Kidney (tissue), 14 donors: ENCODE results near the gene MACROD1. TPM values are rescaled to one million over a fixed set of nuclear protein-coding genes. Genes with fewer than 3 reads are reported as not detected.

Experiments used
- DNase-seq, 5 donors: peaks; one replicate each; pipeline ENCODE4 v3.0.0-alpha.2; 2013 to 2020
- FAIRE-seq: peaks from 2 replicates; lab custom pipeline; 2012; peaks lifted over from hg19 to GRCh38; lab: Jason Lieb, UNC
- H3K27ac ChIP-seq, 2 donors: one replicate each; pipeline ENCODE4 v1.7.0; 2013; ENCODE audit warnings: low read depth in 2 of 2, low read length in 2 of 2, inconsistent platforms in 1 of 2
- H3K27me3 ChIP-seq: one replicate; pipeline ENCODE4 v1.7.1; 2013; ENCODE audit warnings: low read length, inconsistent platforms; ENCODE audit not compliant: control insufficient read depth, insufficient read depth
- H3K36me3 ChIP-seq, 3 donors: one replicate each; pipeline versions ENCODE4 v1.7.0 to v1.7.1; 2013; ENCODE audit warnings: low read length in 3 of 3, control low read depth in 1 of 3, inconsistent platforms in 1 of 3; ENCODE audit not compliant: insufficient read depth in 3 of 3, control insufficient read depth in 2 of 3
- H3K4me1 ChIP-seq, 3 donors: one replicate each; pipeline versions ENCODE4 v1.7.0 to v1.7.1; 2013; ENCODE audit warnings: low read length in 3 of 3, inconsistent platforms in 1 of 3, low read depth in 1 of 3; ENCODE audit not compliant: control insufficient read depth in 2 of 3, insufficient read depth in 2 of 3
- H3K4me3 ChIP-seq, 3 donors: one replicate each; pipeline versions ENCODE4 v1.7.0 to v1.8.1; 2013; ENCODE audit warnings: low read length in 3 of 3, control low read depth in 1 of 3, inconsistent platforms in 1 of 3
- H3K9ac ChIP-seq, 3 donors: one replicate each; pipeline versions ENCODE4 v1.7.0 to v1.7.1; 2013; ENCODE audit warnings: low read length in 3 of 3, control low read depth in 1 of 3, inconsistent platforms in 1 of 3
- H3K9me3 ChIP-seq, 3 donors: one replicate each; pipeline versions ENCODE4 v1.7.0 to v1.7.1; 2013; ENCODE audit warnings: low read length in 3 of 3, control low read depth in 1 of 3, inconsistent platforms in 1 of 3; ENCODE audit not compliant: control insufficient read depth in 2 of 3, insufficient read depth in 1 of 3
- intact Hi-C: fragments of 100-400 bp; cut with DNase I; formaldehyde crosslinking; loops from one replicate; pipeline ENCODE4 v1.11.1; 2022
- polyA plus RNA-seq: library from polyadenylated mRNA; stranded (reverse); fragments of 350-450 nt; fragmentation: Illumina TruSeq; extraction: RNeasy Lipid Tissue Mini Kit (QIAGEN cat#74804); gene quantifications from one replicate; pipeline ENCODE4 v1.2.3, GENCODE V29; 2014; ENCODE audit warnings: low read depth, low replicate concordance; ENCODE audit not compliant: insufficient read depth
- total RNA-seq: library from RNA; stranded (reverse); fragmentation: NEBNext Ultra II Directional; extraction: Animal tissue kit (Norgen Biotek cat#: 25700); gene quantifications from one replicate; pipeline ENCODE4 v1.2.1, GENCODE V29; 2021
- TF ChIP-seq, protein P1 (sequence below): IDR thresholded peaks from 3 replicates; pipeline ENCODE4 v1.5.1; 2012; ENCODE audit warnings: mild to moderate bottlenecking, moderate library complexity, borderline replicate concordance; ENCODE audit not compliant: insufficient read depth; ENCODE audit errors: extremely low read depth
- donor health status: control.
- donor health status: control.
- donor health status: control.
- donor health status: control.
- donor health status: control.
- donor health status: DM: yes; HTN: yes; CAD: no.
- donor health status: Normal renal cell carcinoma (clear cell type).

Gene MACROD1
- total and polyA plus RNA-seq, 2 donors from 2014 or later = 27.8 to 176 TPM

DNA sequence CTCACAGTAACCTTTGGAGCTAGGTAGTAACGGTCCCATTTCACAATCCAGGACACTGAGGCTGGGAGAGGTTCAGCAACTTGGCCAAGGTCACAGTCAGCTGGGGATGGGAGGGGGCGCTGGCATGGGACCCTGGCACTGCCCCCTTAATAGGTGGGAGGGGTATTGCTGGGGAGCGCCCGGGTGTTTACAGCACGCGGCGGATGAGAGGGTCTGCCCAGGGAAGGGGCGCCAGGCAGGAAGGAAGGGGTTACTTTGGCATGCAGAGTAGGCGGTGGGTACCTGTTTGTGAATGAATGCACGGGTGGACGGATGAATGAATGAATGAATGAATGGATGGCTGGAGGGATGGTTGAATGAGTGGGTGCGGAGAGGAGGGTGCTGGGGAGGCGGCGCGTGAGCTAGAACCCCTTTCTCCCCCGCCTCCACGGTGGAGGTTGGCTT, 130.8 kb downstream of the MACROD1 start:
- no peak overlapping the region for H3K27ac ChIP-seq
- H3K9me3 ChIP-seq = no peaks in the 10 kb centered on the region
- FAIRE-seq (no peak), DNase-seq (no peak)
- H3K9ac ChIP-seq = no peak overlapping the region
- intact Hi-C loops = no loop called here
- TF ChIP-seq, protein P1, sequence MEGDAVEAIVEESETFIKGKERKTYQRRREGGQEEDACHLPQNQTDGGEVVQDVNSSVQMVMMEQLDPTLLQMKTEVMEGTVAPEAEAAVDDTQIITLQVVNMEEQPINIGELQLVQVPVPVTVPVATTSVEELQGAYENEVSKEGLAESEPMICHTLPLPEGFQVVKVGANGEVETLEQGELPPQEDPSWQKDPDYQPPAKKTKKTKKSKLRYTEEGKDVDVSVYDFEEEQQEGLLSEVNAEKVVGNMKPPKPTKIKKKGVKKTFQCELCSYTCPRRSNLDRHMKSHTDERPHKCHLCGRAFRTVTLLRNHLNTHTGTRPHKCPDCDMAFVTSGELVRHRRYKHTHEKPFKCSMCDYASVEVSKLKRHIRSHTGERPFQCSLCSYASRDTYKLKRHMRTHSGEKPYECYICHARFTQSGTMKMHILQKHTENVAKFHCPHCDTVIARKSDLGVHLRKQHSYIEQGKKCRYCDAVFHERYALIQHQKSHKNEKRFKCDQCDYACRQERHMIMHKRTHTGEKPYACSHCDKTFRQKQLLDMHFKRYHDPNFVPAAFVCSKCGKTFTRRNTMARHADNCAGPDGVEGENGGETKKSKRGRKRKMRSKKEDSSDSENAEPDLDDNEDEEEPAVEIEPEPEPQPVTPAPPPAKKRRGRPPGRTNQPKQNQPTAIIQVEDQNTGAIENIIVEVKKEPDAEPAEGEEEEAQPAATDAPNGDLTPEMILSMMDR = no peak
- H3K27me3 ChIP-seq = no peaks in the 10 kb centered on the region
- peaks cover 0 to 12% (median 0%) of the 10 kb centered on the region in 3 donors for H3K4me1 ChIP-seq
- peak overlapping the region in 1 of 3 donors; percentile 16 for H3K4me3 ChIP-seq
- no peaks in the 10 kb centered on the region for H3K36me3 ChIP-seq

DNA sequence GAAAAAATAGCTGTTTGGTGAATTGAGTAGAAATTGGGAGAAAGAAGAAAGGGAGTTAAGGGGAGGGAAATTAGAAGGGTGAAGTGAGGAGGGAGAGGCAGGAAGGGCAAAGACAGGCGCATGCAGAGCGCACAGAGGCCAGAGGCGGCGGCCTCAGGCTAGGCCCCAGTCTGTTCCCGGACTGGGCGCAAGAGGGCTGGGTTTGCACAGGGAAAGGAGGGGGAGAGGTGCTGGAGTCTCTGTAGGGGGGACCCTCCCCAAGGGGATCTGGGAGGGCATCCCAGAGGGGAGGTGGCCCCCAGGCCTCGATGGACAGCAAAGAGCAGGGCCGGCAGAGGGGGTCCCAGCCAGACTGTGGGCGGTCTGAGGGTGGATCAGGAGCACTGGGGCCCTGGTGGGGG, 131.5 kb downstream of the MACROD1 start:
- no peak for DNase-seq
- no peak overlapping the region for H3K9ac ChIP-seq
- H3K4me3 ChIP-seq = no peak overlapping the region
- TF ChIP-seq, protein P1 = no peak
- peaks cover 0 to 12% (median 0%) of the 10 kb centered on the region in 3 donors for H3K4me1 ChIP-seq
- H3K27me3 ChIP-seq = no peaks in the 10 kb centered on the region
- FAIRE-seq = no peak
- intact Hi-C loops = no loop called here
- no peaks in the 10 kb centered on the region for H3K36me3 ChIP-seq
- no peak overlapping the region for H3K27ac ChIP-seq
- no peaks in the 10 kb centered on the region for H3K9me3 ChIP-seq

DNA sequence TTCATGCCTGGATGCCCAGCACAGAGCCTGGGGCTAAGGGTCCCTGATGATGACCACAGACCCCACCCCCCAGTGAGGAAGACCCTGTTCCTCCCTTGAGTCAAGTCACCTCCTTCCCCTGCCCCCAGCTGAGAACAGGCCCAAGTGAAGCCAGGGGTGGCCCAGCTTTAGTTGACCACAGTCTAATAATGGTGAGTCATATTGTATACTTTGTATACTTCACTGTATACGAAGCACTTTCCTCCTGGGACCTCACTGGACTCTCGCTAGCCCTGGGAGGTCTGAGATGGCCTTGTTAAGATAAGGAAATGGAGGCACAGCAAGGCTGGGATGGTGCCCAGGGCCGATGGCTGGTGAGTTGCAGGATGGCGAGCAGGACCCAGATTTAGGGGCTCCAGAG, 133.9 kb downstream of the MACROD1 start:
- Histone ChIP-seq H3K9me3 (no peaks in the 10 kb centered on the region), H3K9ac (no peak overlapping the region), H3K27ac (no peak overlapping the region), H3K27me3 (no peaks in the 10 kb centered on the region), H3K4me3 (no peak overlapping the region), H3K4me1 (peaks cover 0 to 18% (median 0%) of the 10 kb centered on the region in 3 donors), H3K36me3 (no peaks in the 10 kb centered on the region)
- FAIRE-seq (no peak), DNase-seq (no peak)
- intact Hi-C loops = no loop called here
- TF ChIP-seq, protein P1 = no peak

DNA sequence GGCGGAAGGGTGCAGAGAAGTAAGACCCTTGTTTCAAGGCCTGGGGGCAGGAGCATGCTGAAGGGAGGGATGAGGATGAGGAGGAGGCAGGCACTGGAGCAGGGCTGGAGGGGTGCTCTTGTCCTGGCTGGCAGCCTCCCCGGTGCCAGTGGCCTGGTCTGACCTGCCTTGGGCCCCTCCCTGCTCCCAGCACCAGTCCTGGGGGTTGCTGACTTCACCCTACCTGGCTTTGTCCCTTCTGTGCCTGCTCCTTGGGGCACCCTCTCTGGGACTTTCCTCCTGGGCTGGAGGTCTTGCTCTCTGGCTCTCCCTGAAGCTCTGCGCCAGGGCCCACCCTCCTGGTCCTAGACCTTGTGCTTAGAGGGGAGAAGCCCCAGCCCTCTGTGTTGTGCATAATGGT, 134.9 kb downstream of the MACROD1 start:
- no peak overlapping the region for H3K4me3 ChIP-seq
- FAIRE-seq (no peak), DNase-seq (no peak)
- intact Hi-C loops = no loop called here
- no peaks in the 10 kb centered on the region for H3K9me3 ChIP-seq
- H3K9ac ChIP-seq = no peak overlapping the region
- TF ChIP-seq, protein P1 = no peak
- no peak overlapping the region for H3K27ac ChIP-seq
- no peaks in the 10 kb centered on the region for H3K27me3 ChIP-seq
- no peaks in the 10 kb centered on the region for H3K36me3 ChIP-seq
- H3K4me1 ChIP-seq = peaks cover 0 to 16% (median 0%) of the 10 kb centered on the region in 3 donors
